ENCODE data around the gene LSAMP. TPM values are rescaled to one million over a fixed set of nuclear protein-coding genes. Genes with fewer than 3 reads are reported as not detected.

The LSAMP gene
- total RNA-seq, 1 donor from 2014 or later: 3.9 TPM

Small RNA genes within 50 kb of the gene (small RNA-seq; reads per million reads assigned to genes)
- gene RN7SL815P: not detected
